Measurements from ENCODE around the gene NME1. TPM values are rescaled to one million over a fixed set of nuclear protein-coding genes. Genes with fewer than 3 reads are reported as not detected.

NME1 gene
- total RNA-seq, 1 experiment from 2014 or later, result 345 TPM

GRCh38 chr17:51147650-51148049 lies 5.7 kb upstream of the NME1 start:
- no peak overlapping the region for H3K27ac ChIP-seq (ENCODE audit: low read length)
- no peak overlapping the region for H3K4me3 ChIP-seq (ENCODE audit: low read depth in 2 of 2, low read length in 2 of 2)
- no peak for TF ChIP-seq SIN3A (IDR thresholded peaks at IDR 0.05; ENCODE audit: borderline replicate concordance, insufficient read depth, low read depth, low read length)
- no peak for TF ChIP-seq TCF7L2 (IDR thresholded peaks at IDR 0.05; ENCODE audit: low read depth, low read length)
- no peak for TF ChIP-seq REST (IDR thresholded peaks at IDR 0.05; ENCODE audit: insufficient read depth in 1 of 2, low read depth in 2 of 2, low read length in 1 of 2)
- no peak for TF ChIP-seq CTCF (IDR thresholded peaks at IDR 0.05)
- TF ChIP-seq POLR2AphosphoS5 (IDR thresholded peaks at IDR 0.05; ENCODE audit: low read depth, low read length), result no peak
- no peaks in the 10 kb centered on the region for H3K4me1 ChIP-seq (ENCODE audit: control insufficient read depth, insufficient read depth, low read length)
- H3K36me3 ChIP-seq (ENCODE audit: control insufficient read depth, insufficient read depth, low read length), result no peaks in the 10 kb centered on the region
- H3K9me3 ChIP-seq (ENCODE audit: control insufficient read depth, insufficient read depth, low read depth, low read length), result no peaks in the 10 kb centered on the region
- H3K27me3 ChIP-seq (ENCODE audit: control insufficient read depth, insufficient read depth, low read length), result no peaks in the 10 kb centered on the region
- ATAC-seq, result no peak
- ChIA-PET CTCF (no interaction called here), POLR2A (interaction anchor here (0.6 kb wide), 1 partner anchor 52 kb away, joined by 8 read pairs; no protein-coding TSS in a partner anchor)
- intact Hi-C loops (cut with micrococcal nuclease; ENCODE audit: unreplicated experiment) (no loop called here), in situ Hi-C loops (cut with HindIII; ENCODE audit: low pct_unique_long_range_greater_than_20kb, low sequenced_read_pairs) (no loop called here)
- BruUV-seq (replicated peaks), result no TSS peak
- DNase-seq (ENCODE audit: low read depth, low spot score), result no peak

GRCh38 chr17:51149163-51149562 lies 4.2 kb upstream of the NME1 start:
- intact Hi-C loops (cut with micrococcal nuclease; ENCODE audit: unreplicated experiment), result no loop called here

More at GRCh38 chr17:51149163-51149562, 4.2 kb upstream of the NME1 start:
- CTCF ChIA-PET, result no interaction called here
- no peaks in the 10 kb centered on the region for H3K9me3 ChIP-seq (ENCODE audit: control insufficient read depth, insufficient read depth, low read depth, low read length)
- ATAC-seq (no peak), DNase-seq (ENCODE audit: low read depth, low spot score) (no peak)
- H3K27me3 ChIP-seq (ENCODE audit: control insufficient read depth, insufficient read depth, low read length), result no peaks in the 10 kb centered on the region
- no peak for TF ChIP-seq TCF7L2 (IDR thresholded peaks at IDR 0.05; ENCODE audit: low read depth, low read length)
- no peak for TF ChIP-seq POLR2AphosphoS5 (IDR thresholded peaks at IDR 0.05; ENCODE audit: low read depth, low read length)
- no peak for TF ChIP-seq CTCF (IDR thresholded peaks at IDR 0.05)
- no peak for TF ChIP-seq SIN3A (IDR thresholded peaks at IDR 0.05; ENCODE audit: borderline replicate concordance, insufficient read depth, low read depth, low read length)
- TF ChIP-seq REST (IDR thresholded peaks at IDR 0.05; ENCODE audit: insufficient read depth in 1 of 2, low read depth in 2 of 2, low read length in 1 of 2), result no peak
- in situ Hi-C loops (cut with HindIII; ENCODE audit: low pct_unique_long_range_greater_than_20kb, low sequenced_read_pairs), result no loop called here
- no peak overlapping the region for H3K4me3 ChIP-seq (ENCODE audit: low read depth in 2 of 2, low read length in 2 of 2)
- H3K27ac ChIP-seq (ENCODE audit: low read length), result no peak overlapping the region
- peaks cover 5% of the 10 kb centered on the region; the same call in 1 of the 2 replicates for H3K36me3 ChIP-seq (ENCODE audit: control insufficient read depth, insufficient read depth, low read length)
- no peaks in the 10 kb centered on the region for H3K4me1 ChIP-seq (ENCODE audit: control insufficient read depth, insufficient read depth, low read length)
- no TSS peak for BruUV-seq (replicated peaks)
- POLR2A ChIA-PET, result no interaction called here

Data from Panc1 (cell line).